ENCODE results near the gene PER1.

GRCh38 chr17:8121407-8121680, 30.9 kb downstream of the PER1 start:
- TF ChIP-seq CTCF (IDR thresholded peaks at IDR 0.05; ENCODE audit: low read depth, low read length) (no peak), POLR2A (IDR thresholded peaks at IDR 0.05; ENCODE audit: extremely low read depth, insufficient read length) (no peak), MAX (IDR thresholded peaks at IDR 0.05; ENCODE audit: low read depth, low read length) (no peak), MYC (IDR thresholded peaks at IDR 0.05; ENCODE audit: low read depth, low read length) (no peak)

Data from NB4 (cell line).